IPS DF 6.9 (cell line): Measurements from ENCODE around the gene SPNS3.

Experiments
- DNase-seq: peaks from one replicate; pipeline ENCODE4 v3.0.0-alpha.2; 2013; ENCODE audit warnings: low read depth, low spot score
- H3K27ac ChIP-seq: one replicate; pipeline ENCODE4 v1.5.1; 2013; ENCODE audit warnings: low read length, control low read depth
- H3K27me3 ChIP-seq: 2 replicates; pipeline ENCODE4 v1.6.1; 2013; ENCODE audit warnings: mild to moderate bottlenecking, low read length; ENCODE audit not compliant: control insufficient read depth, insufficient read depth
- H3K36me3 ChIP-seq: 2 replicates; pipeline ENCODE4 v1.6.1; 2013; ENCODE audit warnings: low read length; ENCODE audit not compliant: control insufficient read depth, insufficient read depth
- H3K4me1 ChIP-seq: 2 replicates; pipeline ENCODE4 v1.6.1; 2013; ENCODE audit warnings: low read length; ENCODE audit not compliant: control insufficient read depth, insufficient read depth
- H3K4me3 ChIP-seq: 2 replicates; pipeline ENCODE4 v1.5.1; 2013; ENCODE audit warnings: mild to moderate bottlenecking, low read length
- H3K9me3 ChIP-seq: 2 replicates; pipeline ENCODE4 v1.6.1; 2013; ENCODE audit warnings: low read length, inconsistent platforms; ENCODE audit not compliant: control insufficient read depth, insufficient read depth
- WGBS: extraction: QIAGEN DNeasy Blood & Tissue Kit; methylation state at CpG from one replicate; pipeline ENCODE4 v1.1.7; 2013; ENCODE audit warnings: mixed read lengths, missing lambda C conversion rate; ENCODE audit not compliant: insufficient read length, insufficient coverage; 5-methylcytosine and 5-hydroxymethylcytosine counted together

SPNS3 gene

DNA sequence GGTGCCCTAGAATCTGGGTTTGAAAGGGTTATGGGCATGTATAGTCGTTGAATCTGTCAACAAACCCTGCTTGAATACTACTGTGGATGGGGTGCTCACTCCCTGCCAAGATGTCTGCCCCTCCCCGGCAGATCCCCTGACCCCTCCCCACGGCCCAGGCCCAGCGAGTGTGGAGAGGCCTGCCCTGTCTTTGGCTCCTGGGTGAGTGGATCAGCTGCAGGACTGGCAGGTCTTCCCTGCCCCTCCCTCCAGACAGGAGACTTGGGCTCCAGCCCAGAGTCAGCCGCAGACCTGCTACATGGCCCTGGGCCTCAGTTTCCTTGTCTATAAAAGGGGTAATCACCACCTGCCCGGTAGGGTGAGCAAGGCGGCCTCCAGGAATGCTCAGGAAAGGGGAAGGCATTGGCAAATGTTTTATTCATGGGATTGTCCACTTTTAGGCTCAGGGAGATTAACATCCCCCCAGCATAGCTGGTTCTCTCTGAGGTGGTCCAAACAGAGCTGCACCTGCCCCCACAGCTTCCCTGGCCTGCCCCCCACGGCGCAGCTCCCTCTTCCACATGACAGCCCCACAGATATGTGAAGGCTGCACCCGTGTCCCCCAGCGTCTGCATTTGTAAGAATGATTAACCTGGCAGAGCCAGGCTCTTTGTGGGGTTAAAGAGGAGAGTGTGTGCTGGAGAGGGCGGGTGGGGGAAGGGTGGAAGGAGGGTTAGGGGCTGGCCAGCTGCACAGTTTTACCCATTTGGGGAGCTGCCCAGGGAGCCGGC lies 46.4 kb downstream of the SPNS3 start:
- no peak for DNase-seq
- no peaks in the 10 kb centered on the region for H3K36me3 ChIP-seq
- WGBS: no CpG with 5 or more reads among the region's 13 CpGs
- peaks cover 2% of the 10 kb centered on the region; the same call in 1 of the 2 replicates for H3K4me1 ChIP-seq
- H3K4me3 ChIP-seq: no peak overlapping the region
- H3K27me3 ChIP-seq: no peaks in the 10 kb centered on the region
- no peak overlapping the region for H3K27ac ChIP-seq
- no peaks in the 10 kb centered on the region for H3K9me3 ChIP-seq

GRCh38 chr17:4480929-4481898 lies 47.5 kb downstream of the SPNS3 start:
- Histone ChIP-seq H3K36me3 (no peaks in the 10 kb centered on the region; the same call in 1 of the 2 replicates), H3K27me3 (no peaks in the 10 kb centered on the region), H3K9me3 (no peaks in the 10 kb centered on the region), H3K4me1 (peaks cover 2% of the 10 kb centered on the region; the same call in 1 of the 2 replicates), H3K4me3 (no peak overlapping the region), H3K27ac (no peak overlapping the region)
- no CpG with 5 or more reads among the region's 14 CpGs for WGBS
- no peak for DNase-seq

- DNase-seq: no peak
- no CpG with 5 or more reads among the region's 16 CpGs for WGBS
- Histone ChIP-seq H3K36me3 (no peaks in the 10 kb centered on the region; the same call in 1 of the 2 replicates), H3K27me3 (no peaks in the 10 kb centered on the region), H3K4me1 (no peaks in the 10 kb centered on the region; the same call in 1 of the 2 replicates), H3K27ac (no peak overlapping the region), H3K9me3 (no peaks in the 10 kb centered on the region), H3K4me3 (no peak overlapping the region)
Observed at GRCh38 chr17:4482338-4483011, 48.7 kb downstream of the SPNS3 start.

DNA sequence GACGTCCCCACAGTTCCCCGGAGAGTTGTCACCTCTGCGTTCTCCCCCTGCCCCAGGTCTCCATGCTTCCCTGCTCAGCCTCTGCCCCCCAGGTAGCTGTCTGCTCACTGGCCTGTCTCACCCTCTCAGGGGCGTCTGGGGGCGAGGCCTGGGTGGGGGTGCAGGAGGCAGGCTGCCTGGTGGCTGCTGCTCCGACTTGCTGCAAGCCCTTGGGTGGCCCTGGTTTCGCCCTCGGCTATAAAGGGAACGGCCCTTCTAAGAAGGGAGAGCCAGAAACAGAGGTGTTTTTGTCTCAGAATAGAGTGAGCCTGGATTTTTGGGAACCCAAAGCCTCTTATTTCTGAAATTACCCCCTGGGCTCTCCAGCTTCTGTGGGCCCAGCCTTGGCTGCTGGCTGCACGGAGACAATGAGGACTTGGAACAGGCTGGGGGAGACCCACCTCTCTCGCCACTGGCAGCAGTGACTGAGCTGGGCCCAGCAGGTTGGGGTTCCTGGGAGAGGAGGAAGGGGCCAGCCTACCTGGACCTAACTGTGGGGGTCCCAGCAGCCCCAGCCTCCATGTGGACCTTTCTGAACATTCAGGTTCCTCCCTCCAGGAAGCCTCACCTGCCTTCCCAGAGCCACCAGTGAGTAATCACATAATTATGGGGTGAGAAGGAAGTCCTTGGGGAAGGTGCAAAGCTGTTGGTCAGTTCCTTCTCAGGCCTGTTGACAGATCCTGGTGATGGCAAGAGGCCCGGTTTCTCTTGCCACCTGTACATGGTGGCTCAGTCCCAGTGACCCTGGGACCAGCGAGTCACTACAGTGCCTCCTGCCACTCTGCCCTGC lies 49.5 kb downstream of the SPNS3 start:
- H3K27me3 ChIP-seq: no peaks in the 10 kb centered on the region
- H3K36me3 ChIP-seq: no peaks in the 10 kb centered on the region; the same call in 1 of the 2 replicates
- WGBS: no CpG with 5 or more reads among the region's 13 CpGs
- H3K4me1 ChIP-seq: no peaks in the 10 kb centered on the region; the same call in 1 of the 2 replicates
- no peak overlapping the region for H3K27ac ChIP-seq
- no peak overlapping the region for H3K4me3 ChIP-seq
- DNase-seq: no peak
- H3K9me3 ChIP-seq: no peaks in the 10 kb centered on the region

- H3K27ac ChIP-seq: no peak overlapping the region
Observed at GRCh38 chr17:4485676-4486646, 52.2 kb downstream of the SPNS3 start.

DNA sequence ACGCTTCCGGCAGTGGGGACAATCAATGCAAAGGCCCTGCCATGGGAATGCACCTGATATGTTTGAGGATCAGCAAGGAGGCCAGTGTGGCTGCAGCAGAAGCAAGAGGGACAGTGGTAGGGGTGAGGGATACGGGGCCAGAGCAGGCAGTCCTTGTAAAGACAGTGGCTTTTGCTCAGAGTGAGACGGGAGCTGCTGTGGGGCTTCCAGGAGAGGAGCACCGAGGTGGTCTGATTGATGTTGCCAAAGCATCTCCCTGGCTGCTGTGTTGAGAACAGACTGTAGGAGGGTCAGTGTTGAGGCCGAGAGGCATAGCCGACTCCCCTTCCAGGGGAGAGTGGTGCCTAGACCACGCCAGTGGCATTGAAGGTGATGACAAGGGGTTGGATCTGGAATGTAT lies 53.6 kb downstream of the SPNS3 start:
- H3K4me1 ChIP-seq: no peaks in the 10 kb centered on the region; the same call in 1 of the 2 replicates
- no peaks in the 10 kb centered on the region for H3K9me3 ChIP-seq
- no peaks in the 10 kb centered on the region; the same call in 1 of the 2 replicates for H3K36me3 ChIP-seq
- no peak for DNase-seq
- no peak overlapping the region for H3K27ac ChIP-seq
- no peaks in the 10 kb centered on the region for H3K27me3 ChIP-seq
- WGBS: no CpG with 5 or more reads among the region's 8 CpGs
- no peak overlapping the region for H3K4me3 ChIP-seq

More at GRCh38 chr17:4485676-4486646, 52.2 kb downstream of the SPNS3 start:
- no peak overlapping the region for H3K4me3 ChIP-seq
- no peaks in the 10 kb centered on the region; the same call in 1 of the 2 replicates for H3K36me3 ChIP-seq
- no peaks in the 10 kb centered on the region; the same call in 1 of the 2 replicates for H3K4me1 ChIP-seq
- H3K9me3 ChIP-seq: no peaks in the 10 kb centered on the region
- DNase-seq: no peak
- no CpG with 5 or more reads among the region's 31 CpGs for WGBS
- H3K27me3 ChIP-seq: no peaks in the 10 kb centered on the region

GRCh38 chr17:4487820-4488716 lies 54.3 kb downstream of the SPNS3 start:
- H3K4me1 ChIP-seq: no peaks in the 10 kb centered on the region; the same call in 1 of the 2 replicates
- H3K27me3 ChIP-seq: no peaks in the 10 kb centered on the region

GRCh38 chr17:4488989-4489595 lies 55.4 kb downstream of the SPNS3 start:
- H3K4me1 ChIP-seq: no peaks in the 10 kb centered on the region; the same call in 1 of the 2 replicates
- H3K4me3 ChIP-seq: no peak overlapping the region
- H3K27me3 ChIP-seq: no peaks in the 10 kb centered on the region
- H3K27ac ChIP-seq: no peak overlapping the region
- no peak for DNase-seq
- WGBS: no CpG with 5 or more reads among the region's 15 CpGs
- no peaks in the 10 kb centered on the region for H3K9me3 ChIP-seq
- no peaks in the 10 kb centered on the region; the same call in 1 of the 2 replicates for H3K36me3 ChIP-seq

More at GRCh38 chr17:4487820-4488716, 54.3 kb downstream of the SPNS3 start:
- no peak overlapping the region for H3K4me3 ChIP-seq
- DNase-seq: no peak
- H3K9me3 ChIP-seq: no peaks in the 10 kb centered on the region
- no peaks in the 10 kb centered on the region; the same call in 1 of the 2 replicates for H3K36me3 ChIP-seq
- no CpG with 5 or more reads among the region's 24 CpGs for WGBS
- H3K27ac ChIP-seq: no peak overlapping the region
